ENCODE results near the gene TRAK1. TPM values are rescaled to one million over a fixed set of nuclear protein-coding genes. Genes with fewer than 3 reads are reported as not detected.
"Not testable (repeated sequence)": the region's sequence is repeated elsewhere in the genome, so short reads cannot be mapped to it uniquely, and the experiment has no call there.

The TRAK1 gene
- total RNA-seq, 4 donors from 2014 or later = 37.4 to 89.5 (median 53.0) TPM

- Histone ChIP-seq H3K27ac (peak overlapping the region in 3 of 4 donors; percentile 8 to 69 (median 59)), H3K27me3 (no peaks in the 10 kb centered on the region), H3K4me3 (no peak overlapping the region), H3K9me3 (no peaks in the 10 kb centered on the region), H3K4me1 (peaks cover 0 to 59% (median 26%) of the 10 kb centered on the region in 3 donors), H3K36me3 (peaks cover 0 to 18% of the 10 kb centered on the region in 2 donors)
- WGBS, 2 donors (ENCODE audit: low coverage in 1 of 2) = 33 to 37% methylated on average over 6 of the region's 6 CpGs
- TF ChIP-seq EP300 (IDR thresholded peaks at IDR 0.05) (no peak), POLR2AphosphoS5 (IDR thresholded peaks at IDR 0.05) (no peak), POLR2A (IDR thresholded peaks at IDR 0.05) (no peak), CTCF (IDR thresholded peaks at IDR 0.05) (no peak)
- ATAC-seq = no peak
Observed at GRCh38 chr3:42102571-42102970, 11.4 kb downstream of the TRAK1 start.

DNA sequence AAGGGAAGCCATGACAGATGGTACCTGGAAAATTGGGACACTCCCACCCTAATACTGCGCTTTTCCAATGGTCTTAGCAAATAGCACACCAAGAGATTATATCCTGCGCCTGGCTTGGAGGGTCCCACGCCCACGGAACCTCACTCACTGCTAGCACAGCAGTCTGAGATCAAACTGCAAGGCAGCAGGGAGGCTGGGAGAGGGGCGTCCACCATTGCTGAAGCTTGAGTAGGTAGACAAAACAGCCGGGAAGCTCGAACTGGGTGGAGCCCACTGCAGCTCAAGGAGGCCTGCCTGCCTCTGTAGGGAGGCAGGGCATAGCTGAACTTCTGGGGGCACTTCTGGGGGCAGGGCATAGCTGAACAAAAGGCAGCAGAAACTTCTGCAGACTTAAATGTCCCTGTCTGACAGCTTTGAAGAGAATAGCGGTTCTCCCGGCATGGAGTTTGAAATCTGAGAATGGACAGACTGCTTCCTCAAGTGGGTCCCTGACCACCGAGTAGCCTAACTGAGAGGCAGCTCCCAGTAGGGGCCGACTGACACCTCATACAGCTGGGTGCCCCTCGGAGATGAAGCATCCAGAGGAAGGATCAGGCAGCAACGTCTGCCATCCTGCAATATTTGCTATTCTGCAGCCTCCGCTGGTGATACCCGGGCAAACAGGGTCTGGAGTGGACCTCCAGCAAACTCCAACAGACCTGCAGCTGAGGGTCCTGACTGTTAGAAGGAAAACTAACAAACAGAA lies 12.9 kb downstream of the TRAK1 start:
- H3K36me3 ChIP-seq = peaks cover 0 to 18% of the 10 kb centered on the region in 2 donors
- not testable (repeated sequence) for H3K9me3 ChIP-seq, ATAC-seq, H3K4me3 ChIP-seq, H3K27me3 ChIP-seq, H3K27ac ChIP-seq
- peaks cover 0 to 44% (median 15%) of the 10 kb centered on the region in 3 donors for H3K4me1 ChIP-seq
- WGBS, 2 donors (ENCODE audit: low coverage in 1 of 2) = 100% methylated on average over 2 of the region's 15 CpGs; no CpG with 5 or more reads in 1 of the 2 donors

DNA sequence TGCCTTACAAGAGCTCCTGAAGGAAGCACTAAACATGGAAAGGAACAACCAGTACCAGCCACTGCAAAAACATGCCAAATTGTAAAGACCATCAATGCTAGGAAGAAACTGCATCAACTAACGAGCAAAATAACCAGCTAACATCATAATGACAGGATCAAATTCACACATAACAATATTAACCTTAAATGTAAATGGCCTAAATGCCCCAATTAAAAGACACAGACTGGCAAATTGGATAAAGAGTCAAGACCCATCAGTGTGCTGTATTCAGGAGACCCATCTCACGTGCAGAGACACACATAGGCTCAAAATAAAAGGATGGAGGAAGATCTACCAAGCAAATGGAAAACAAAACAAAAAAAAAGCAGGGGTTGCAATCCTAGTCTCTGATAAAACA lies 14.8 kb downstream of the TRAK1 start:
- WGBS, 2 donors (ENCODE audit: low coverage in 1 of 2) = no CpG with 5 or more reads among the region's 2 CpGs

DNA sequence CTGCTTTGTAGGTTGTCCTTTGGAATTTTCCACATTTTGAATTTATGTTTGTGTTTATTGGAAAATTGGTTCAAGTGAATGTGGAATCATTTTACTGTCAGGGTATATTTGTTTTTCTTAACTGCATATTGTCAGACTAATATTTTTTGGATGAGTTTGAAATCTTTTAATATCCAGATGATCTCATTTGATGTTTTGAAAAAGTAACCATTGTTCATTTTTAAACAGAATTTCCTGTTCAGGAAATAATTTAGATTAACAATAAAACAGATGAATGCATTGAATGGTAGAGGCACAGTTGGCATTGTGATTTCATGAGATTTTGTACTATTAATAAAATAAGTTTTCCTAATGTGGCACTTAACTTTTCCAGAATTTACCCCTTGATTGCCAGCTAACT lies 15.5 kb downstream of the TRAK1 start:
- Histone ChIP-seq H3K4me3 (no peak overlapping the region), H3K27me3 (no peaks in the 10 kb centered on the region), H3K36me3 (peaks cover 0 to 18% of the 10 kb centered on the region in 2 donors), H3K9me3 (no peaks in the 10 kb centered on the region), H3K27ac (peak overlapping the region in 2 of 4 donors; percentile 14 to 46), H3K4me1 (peaks cover 0 to 19% (median 5%) of the 10 kb centered on the region in 3 donors)
- no peak for ATAC-seq
- TF ChIP-seq EP300 (IDR thresholded peaks at IDR 0.05) = no peak
- TF ChIP-seq CTCF (IDR thresholded peaks at IDR 0.05) = no peak
- no peak for TF ChIP-seq POLR2AphosphoS5 (IDR thresholded peaks at IDR 0.05)
- no peak for TF ChIP-seq POLR2A (IDR thresholded peaks at IDR 0.05)

More for the DNA sequence above, 14.8 kb downstream of the TRAK1 start:
- H3K9me3 ChIP-seq, H3K4me3 ChIP-seq, ATAC-seq, H3K27ac ChIP-seq, H3K27me3 ChIP-seq: not testable (repeated sequence)
- Histone ChIP-seq H3K4me1 (peaks cover 0 to 25% (median 11%) of the 10 kb centered on the region in 3 donors), H3K36me3 (peaks cover 0 to 18% of the 10 kb centered on the region in 2 donors)

- Histone ChIP-seq H3K4me1 (peaks cover 0 to 24% (median 0%) of the 10 kb centered on the region in 3 donors), H3K9me3 (no peaks in the 10 kb centered on the region), H3K4me3 (no peak overlapping the region), H3K36me3 (no peaks in the 10 kb centered on the region), H3K27me3 (no peaks in the 10 kb centered on the region), H3K27ac (no peak overlapping the region)
- no peak for TF ChIP-seq POLR2AphosphoS5 (IDR thresholded peaks at IDR 0.05)
- TF ChIP-seq CTCF (IDR thresholded peaks at IDR 0.05) = no peak
- no peak for TF ChIP-seq EP300 (IDR thresholded peaks at IDR 0.05)
- no peak for TF ChIP-seq POLR2A (IDR thresholded peaks at IDR 0.05)
- ATAC-seq = no peak
- 80 to 83% methylated on average over 2 of the region's 3 CpGs for WGBS, 2 donors (ENCODE audit: low coverage in 1 of 2)
Observed at GRCh38 chr3:42110631-42111030, 19.5 kb downstream of the TRAK1 start.

DNA sequence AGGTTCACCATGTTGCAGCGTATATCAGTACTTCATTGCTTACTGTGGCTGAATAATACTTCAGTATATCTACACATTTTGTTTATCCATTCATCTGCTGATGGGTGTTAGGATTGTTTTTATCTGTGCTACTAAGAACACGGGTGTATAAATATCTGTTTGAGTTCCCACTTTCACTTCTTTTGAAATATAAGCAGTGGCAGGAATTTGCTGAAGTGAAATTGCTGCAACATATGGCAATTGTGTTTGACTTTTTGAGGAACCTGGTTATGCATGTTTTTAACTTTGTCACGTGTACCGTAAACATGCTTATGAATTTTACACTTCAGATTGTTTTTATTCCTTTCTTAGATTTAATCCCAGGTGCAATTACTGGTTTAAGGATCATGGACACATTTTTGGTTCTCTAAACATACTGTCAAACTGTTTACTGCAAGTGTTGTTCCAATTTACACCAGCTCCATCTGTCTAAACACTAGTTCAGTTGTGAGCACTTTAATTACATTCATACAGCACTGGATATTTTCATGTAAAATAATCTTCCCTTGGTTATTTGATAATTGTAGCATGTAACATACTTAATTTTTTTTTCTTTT lies 23.1 kb downstream of the TRAK1 start:
- Histone ChIP-seq H3K27me3 (no peaks in the 10 kb centered on the region), H3K4me3 (no peak overlapping the region), H3K4me1 (peaks cover 3 to 60% (median 15%) of the 10 kb centered on the region in 3 donors), H3K36me3 (no peaks in the 10 kb centered on the region), H3K9me3 (no peaks in the 10 kb centered on the region), H3K27ac (no peak overlapping the region)
- WGBS, 2 donors (ENCODE audit: low coverage in 1 of 2) = 40 to 53% methylated on average over 4 of the region's 4 CpGs
- no peak for ATAC-seq
- TF ChIP-seq POLR2A (IDR thresholded peaks at IDR 0.05) (no peak), POLR2AphosphoS5 (IDR thresholded peaks at IDR 0.05) (no peak), EP300 (IDR thresholded peaks at IDR 0.05) (no peak), CTCF (IDR thresholded peaks at IDR 0.05) (no peak)
